HG03354 (cell line): ENCODE measurements around the gene HPCA.

Experiments
- ATAC-seq: cut with Tn5 transposase; IDR thresholded peaks from one replicate; pipeline ENCODE4 v1.9.1; 2021; ENCODE audit warnings: mild to moderate bottlenecking; ENCODE audit not compliant: unreplicated experiment, poor library complexity, severe bottlenecking

HPCA gene

GRCh38 chr1:32886004-32886827 lies at the start of gene HPCA:
Gene HPCA, plus strand, starts transcription at chr1:32886491. Its CDS starts 2,408 bp downstream, at chr1:32888899.
- no peak for ATAC-seq

DNA sequence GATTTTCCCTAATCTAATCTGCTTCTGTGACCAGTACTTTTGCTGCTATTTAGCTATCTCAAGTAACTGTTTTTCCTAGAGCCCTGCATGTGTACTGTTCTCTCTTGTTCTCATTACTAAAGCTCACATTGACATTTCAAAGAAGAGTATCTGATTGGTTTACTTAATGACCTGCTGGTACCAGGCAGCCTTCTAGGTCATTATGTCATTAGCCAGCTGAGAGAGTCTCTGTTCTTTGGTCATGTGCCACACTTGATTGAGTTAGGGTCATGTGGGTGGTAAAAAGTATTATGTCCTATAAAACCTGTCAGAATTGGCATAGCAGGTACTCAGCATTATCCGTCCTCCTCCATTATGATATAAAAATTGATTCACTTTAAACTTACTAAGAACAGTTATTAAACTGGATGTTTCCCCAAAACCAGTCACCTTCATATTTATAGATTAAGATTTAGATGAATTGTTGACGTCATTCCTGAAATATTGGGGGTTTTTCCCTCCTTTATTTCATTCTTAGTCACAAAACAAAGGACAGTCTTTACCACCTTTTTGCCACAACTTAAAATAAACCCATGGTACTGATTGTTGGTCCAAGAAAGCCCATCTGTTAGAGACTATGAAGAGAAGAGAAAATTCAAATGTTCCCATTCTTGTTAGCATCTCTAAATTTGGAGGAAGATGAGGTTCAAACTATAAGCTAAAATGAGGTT lies 37.8 kb upstream of the HPCA start:
- ATAC-seq = no peak

DNA sequence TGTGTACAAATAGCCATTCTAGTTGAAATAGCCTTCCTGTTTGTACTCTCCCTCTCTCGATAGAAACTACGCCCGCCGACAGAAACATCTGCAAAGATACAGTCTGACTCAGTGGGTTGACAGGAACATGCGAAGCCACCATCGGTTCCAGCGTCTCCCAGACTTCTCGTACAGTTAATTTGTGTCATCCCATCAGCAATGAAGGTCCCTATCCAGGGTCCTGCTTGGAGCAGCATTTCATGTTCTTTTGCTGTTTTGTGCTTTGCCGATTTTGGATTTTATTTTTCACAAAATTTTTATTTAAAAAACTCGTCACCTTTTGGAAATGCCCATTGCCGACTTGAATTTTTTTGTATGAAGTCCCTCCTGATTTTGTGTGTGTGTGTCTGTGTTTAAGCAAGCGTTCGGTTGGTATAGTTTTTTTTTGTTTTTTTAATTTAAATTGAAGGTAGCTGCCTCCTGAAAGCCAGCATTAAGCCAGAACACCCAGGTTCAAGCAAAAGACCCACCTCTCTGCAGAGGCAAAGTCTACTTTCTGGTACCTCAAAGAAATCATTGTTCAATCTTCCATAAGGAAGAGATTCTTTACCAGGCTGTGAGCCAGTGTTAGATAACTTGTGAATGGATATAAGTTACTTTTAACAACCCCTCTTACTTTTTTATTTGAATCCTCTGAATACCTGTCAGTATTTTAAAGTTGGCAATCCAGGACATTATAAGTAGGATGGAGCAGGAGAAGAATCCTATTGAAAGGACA lies 30.3 kb upstream of the HPCA start:
- no peak for ATAC-seq

DNA sequence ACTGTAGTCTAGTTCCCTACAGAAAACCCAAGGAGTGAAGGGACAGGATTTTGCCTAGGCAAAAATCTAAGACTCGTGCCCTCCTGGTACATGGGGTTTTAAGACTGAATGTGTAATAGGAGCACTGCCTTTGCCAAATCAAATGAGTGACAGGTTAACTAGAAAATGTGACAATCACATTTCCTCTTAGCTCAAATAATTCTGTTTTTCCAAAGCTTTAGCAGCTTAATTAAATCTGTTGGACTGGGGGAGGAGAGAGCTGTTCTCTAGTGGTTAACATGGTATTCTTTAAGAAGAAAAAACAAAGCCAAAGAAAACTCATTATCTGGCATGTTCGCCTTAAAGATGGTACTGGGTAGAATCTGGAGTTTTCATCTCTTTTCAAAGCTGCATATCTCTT lies 28.2 kb upstream of the HPCA start:
- ATAC-seq = no peak

DNA sequence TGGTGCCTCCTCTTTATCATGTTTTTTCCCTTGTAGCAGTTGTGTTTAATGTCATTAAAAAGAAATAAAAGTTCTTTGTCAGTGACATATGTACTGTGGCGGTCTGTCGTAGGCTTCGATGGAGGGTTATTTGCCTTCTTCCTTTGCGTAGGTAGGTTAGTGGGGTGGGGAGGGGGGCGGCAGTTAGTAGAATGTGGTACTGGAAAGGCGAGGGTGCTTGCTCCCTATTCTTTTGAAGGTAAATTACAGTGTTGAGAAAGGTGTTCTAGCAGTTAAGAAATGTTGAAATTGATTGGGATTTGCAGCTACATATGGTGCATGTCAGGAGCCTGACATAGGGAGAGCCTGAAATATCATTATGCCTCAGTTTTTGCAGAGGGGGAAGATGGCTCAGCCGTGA lies 27.5 kb upstream of the HPCA start:
- no peak for ATAC-seq

DNA sequence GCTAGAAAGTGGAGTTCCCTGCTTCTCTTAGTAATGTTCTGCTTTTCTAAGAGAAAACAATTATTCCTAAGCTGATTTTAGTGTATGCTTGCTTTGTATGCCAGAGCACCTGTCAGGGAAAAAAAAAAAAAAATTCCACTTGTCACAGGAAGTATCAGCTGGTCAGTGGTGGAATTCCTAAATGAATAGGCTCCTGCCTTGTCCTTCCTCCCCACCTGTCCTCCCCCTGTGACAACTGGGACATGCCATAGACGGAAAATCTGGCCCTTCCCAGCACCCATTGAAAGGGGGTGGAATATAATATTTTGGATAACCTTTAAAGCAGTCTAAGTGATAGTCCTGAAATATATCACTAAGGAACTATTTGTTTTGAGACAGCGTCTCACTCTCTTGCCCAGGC lies 26.4 kb upstream of the HPCA start:
- no peak for ATAC-seq

GRCh38 chr1:32860566-32860965 lies 25.7 kb upstream of the HPCA start:
- ATAC-seq = no peak

- no peak for ATAC-seq
These were observed 24.2 kb upstream of the HPCA start for GRCh38 chr1:32861904-32862695.

GRCh38 chr1:32863218-32863880 lies 22.9 kb upstream of the HPCA start:
- ATAC-seq = no peak

- no peak for ATAC-seq
These were observed 22.4 kb upstream of the HPCA start for GRCh38 chr1:32863881-32864245.

GRCh38 chr1:32864375-32865019 lies 21.8 kb upstream of the HPCA start:
- ATAC-seq = no peak

GRCh38 chr1:32865639-32866405 lies 20.5 kb upstream of the HPCA start:
- no peak for ATAC-seq

DNA sequence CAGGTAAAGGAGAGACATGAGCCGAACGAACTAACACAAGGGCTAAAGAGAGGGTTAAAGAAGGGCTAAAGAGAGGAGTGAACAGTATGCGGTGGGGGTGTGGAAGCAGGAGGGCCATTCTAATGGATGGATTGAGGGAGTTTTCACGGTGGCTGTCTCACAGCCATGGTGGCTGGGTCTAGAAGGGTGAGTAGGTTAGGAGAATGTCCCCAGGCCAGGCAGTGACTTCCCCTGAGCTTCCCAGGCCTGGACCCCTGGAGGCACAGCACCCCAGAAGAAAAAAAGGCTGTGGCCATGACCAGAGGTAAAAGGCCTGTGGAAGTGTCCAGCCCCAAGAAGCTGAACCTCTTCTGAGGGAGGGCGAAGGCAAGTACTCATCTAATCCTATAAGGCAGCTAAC lies 19.1 kb upstream of the HPCA start:
- no peak for ATAC-seq

GRCh38 chr1:32867671-32868070 lies 18.6 kb upstream of the HPCA start:
- ATAC-seq = no peak

DNA sequence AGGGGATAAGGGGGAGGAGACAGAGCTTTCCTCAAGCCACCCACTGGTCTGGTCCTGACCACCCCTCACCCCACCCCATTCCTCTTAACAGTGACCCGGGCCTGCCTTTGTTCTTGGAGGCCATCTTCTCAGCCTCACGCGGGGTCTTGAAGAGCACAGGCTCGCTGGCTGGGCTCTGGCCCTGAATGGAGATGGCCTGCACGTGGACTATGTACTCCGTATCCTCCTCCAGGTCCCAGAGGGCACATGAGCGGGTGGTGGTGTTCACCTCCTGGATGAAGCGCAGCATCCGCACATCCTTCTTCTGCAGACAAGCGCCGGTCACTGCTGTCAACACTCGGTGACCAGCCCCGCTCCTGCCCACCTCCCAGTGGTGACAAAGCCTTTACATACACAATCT lies 18.2 kb upstream of the HPCA start:
- ATAC-seq = no peak

DNA sequence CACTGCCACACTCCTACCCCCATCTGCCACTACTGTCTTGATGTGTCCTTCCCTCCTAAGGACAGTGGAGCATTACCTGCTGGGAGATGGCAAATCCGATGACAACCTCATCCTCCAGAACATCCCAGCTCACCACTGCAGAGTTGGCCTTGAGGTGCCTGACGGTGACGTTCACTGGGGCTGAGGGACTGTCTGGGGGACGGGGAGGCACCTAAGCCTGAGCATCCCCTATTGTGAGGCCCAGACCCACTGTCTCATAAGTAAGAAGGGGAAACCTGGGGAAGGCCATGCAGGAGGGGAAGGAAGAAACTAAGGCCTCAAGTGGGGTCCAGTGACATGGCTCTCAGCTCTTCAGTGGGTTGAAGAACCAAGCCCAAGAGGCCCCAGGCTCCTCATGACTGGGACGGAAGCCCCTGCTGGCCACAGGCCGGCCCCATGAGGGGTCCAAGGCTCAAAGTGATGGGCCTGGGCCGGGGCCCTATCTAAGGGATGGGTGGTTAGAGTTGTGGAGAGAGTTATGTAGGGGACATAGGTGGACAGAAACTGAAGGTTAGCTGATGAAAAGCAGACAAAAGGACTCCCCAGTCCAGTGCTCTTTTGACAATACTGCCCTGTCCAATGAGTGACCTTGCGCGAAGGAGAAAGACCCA lies 17.4 kb upstream of the HPCA start:
- no peak for ATAC-seq

DNA sequence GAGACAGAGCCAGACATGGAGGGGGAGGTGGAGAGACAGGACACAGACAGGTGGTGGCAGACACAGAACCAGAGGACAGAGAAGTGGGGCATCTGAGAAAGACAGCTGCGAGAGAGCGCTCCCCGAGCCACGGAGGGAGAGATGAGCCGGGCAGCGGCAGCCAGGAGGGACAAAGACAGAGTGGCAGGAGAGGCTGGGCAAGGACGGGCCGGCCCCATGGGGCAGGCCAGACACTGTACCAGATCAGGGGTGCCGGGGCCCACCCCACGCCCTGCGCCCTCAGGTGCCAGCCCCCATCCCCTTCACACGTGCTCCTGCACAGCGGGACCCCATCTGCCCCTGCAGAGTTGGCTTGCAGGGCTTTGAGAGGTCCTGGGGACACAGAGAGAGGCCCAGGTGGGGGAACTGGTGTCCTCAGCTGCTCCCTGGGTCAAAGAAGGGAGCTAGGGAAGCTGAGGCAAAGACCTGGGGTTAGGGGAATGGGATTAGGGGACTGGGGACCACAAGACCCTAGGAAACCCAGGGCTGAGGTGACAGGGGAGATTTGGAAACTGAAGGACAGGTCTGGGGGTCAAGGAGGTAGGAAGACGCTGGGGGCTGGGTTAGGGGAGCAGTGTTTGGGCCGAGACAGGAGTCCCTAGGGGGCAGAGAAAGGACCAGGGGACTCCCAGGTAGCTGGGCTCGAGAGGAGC lies 16.2 kb upstream of the HPCA start:
- ATAC-seq = no peak
